Measurements from ENCODE around the gene UBE2D3.
"Not testable (repeated sequence)": the region's sequence is repeated elsewhere in the genome, so short reads cannot be mapped to it uniquely, and the experiment has no call there.

UBE2D3 gene

DNA sequence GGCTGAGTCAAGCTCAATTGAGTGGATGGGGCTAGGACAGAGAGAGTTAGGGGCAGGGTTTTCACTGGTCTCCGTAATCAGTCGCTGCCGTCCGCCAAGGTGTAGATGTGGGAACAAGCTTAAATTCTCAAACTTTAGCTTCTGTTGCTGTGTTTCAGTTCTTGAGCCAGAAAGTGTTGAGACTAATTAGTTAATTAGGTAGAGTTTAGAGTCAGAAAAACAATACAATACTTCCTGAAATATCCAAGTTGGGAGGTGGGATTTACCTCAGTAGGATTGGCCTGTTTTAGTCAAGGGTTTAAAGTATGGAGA is 1.1 kb upstream of the UBE2D3 start:
- no peak for DNase-seq

- DNase-seq: peak; percentile 95 to 97
Measured at GRCh38 chr4:102827674-102828496, 534 bp upstream of the UBE2D3 start.

DNA sequence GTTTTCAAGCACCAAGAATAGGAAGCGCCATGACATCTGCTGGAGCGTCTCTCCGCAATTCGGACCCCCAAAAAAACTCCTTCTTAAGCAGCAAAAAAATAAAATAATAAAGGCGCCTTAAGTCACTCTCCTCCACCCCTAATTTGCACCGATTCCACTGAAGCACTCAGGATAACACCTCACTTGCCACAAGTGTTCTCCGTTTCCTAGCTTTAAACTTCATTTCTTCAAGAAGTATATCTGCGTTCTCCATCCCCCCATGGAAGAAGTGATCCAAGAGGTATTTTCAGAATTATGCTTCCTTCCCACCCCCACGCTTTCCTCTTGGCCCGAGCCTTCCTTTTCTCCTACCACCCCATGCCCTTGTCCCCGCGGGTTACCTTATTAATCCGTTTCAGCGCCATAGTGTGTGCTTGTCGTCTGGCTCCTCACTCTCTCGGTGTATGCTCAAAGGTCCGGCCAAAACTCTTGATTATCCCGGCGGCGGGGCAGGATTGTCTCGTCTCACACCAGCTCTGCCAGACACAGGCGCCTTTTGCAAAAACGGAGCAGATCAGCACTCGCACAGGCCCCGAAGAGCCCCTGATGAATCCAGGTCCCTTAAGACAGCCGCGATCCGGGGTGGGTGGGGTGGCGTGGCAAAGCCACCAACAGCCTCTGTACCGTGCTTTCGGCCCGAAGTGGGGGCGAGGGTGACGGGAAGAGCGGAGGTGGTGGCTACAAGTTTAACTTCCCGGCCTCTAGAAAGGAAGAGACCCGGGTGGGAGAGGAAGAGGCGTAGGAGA is 1.1 kb downstream of the UBE2D3 start:
- no peak for DNase-seq

- DNase-seq: peak; percentile 14 to 41
Measured at GRCh38 chr4:102825261-102826091, 1.9 kb downstream of the UBE2D3 start.

- no peak for DNase-seq
Measured at GRCh38 chr4:102824398-102824797, 3.0 kb downstream of the UBE2D3 start.

- no peak for DNase-seq
Measured at GRCh38 chr4:102823897-102824296, 3.5 kb downstream of the UBE2D3 start.

DNA sequence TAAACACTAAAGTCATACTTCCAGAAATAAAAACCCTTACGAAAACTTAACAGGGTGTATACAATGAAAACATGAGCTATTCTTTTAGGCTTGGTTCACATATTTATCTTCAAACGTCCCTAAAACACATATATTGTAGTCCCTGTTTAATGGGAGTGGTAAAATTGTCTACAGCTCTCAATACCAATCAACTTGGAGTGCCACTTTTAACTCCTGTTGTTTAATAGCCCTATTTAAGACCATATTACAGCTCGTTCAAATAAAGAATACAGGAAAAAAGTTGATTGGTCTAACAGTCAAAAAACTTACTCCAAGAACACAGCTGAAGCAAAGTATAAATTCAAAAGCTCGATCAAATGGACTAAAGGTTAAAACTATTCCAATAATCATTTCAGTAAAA is 3.9 kb downstream of the UBE2D3 start:
- no peak for DNase-seq

DNA sequence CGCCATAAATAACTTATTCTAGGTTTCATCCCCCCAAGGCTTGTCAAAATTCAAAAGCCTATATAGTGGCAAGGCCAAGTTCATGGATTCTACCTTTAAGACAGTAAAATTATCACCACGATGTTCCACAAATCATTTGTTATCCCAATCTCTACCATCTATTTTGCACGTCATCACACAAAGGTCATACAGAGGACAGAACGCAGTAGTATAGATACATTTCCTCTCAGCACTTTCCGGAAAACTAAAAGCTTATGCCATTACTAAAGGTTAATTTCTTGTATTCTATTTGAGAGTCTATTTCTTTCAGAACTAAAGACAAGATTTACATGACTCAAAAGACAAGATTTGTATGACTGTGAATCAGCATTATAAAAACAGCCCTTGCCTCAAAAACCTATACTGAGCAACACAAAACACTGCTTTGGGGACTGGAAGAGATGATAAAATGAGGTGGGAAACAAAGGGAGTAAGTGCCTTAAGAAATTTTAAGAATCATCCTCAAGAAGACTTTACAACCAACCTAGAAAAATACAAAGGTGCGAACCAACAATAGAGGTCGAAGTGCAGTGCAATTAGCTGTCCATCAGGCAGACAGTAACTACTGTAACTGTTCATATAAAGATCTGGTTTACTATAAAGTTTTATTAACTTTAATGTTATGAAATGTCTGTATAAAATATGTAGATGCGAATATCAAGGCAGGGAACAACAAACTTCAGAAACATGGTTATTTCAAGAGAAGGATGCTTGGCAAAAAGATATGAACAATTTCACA is 7.6 kb downstream of the UBE2D3 start:
- DNase-seq: no peak

GRCh38 chr4:102819100-102819499 is 8.3 kb downstream of the UBE2D3 start:
- DNase-seq: not testable (repeated sequence)

DNA sequence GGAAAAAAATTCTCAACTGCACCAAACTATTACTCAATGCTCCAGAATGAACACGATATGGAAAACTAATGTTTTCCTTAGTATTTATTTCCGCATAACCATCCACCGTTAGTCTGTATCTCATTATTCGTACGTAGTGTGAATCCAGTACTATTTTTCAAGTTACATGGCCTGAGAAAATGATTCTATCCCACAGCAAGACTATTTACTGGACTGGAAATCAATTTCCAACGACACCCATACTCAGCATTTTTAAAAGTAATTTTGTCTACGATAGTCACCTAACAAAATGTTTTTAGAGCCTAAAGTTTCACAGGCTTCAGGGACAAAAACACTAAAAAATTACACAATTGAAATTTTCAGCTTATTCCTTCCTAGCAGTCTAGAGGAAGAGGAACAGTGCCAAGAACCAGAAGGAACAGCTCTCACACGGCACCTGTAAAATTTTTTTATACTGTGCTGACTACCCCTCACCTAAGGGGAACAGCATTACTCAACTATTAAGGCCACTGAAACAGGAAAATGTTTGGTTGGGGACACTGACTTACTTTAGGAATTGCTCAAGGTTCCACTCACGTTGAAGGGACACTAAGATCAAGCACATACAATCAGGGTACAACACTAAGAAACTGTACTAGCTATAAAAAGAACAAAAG is 9.6 kb downstream of the UBE2D3 start:
- DNase-seq: no peak

- DNase-seq: no peak
Measured at GRCh38 chr4:102817021-102817605, 10.2 kb downstream of the UBE2D3 start.

DNA sequence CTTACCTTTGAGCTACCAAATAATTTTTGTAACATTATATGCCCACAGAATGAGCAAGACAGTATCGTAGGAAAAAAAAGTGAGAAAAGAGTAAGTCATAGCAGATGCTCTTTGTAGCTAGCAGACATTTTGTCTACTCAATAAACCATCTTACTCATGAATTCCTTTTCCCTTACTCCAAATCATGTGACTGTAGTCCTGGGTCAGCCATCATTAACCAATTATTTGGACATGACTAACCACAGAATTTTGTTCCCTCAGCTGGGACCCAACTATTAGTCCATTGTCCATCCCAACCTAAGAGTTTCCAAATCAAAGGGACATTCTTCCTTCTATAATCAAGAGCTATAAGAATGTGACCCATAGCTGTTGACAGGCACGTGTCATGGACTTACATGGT is 11.4 kb downstream of the UBE2D3 start:
- DNase-seq: no peak

DNA sequence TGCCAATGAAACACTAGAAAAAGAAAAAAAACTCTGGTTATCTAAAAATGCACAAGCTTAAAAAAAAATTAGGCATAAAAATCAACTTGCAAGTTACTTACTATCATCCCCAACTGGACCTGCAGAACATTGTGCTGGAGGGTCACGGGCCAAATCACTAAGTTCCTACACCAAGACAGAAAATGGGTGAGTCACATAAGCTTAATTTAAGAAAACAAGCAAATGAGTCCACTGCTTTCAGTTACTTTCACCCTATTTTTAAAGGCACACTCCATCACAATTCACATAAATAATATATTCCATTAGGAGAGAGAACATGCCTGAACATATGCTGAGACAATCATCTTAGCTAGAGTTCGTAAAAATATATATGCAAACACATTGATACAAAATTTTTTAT is 17.7 kb downstream of the UBE2D3 start:
- DNase-seq: no peak

- DNase-seq: no peak
Measured at GRCh38 chr4:102809190-102809589, 18.2 kb downstream of the UBE2D3 start.

DNA sequence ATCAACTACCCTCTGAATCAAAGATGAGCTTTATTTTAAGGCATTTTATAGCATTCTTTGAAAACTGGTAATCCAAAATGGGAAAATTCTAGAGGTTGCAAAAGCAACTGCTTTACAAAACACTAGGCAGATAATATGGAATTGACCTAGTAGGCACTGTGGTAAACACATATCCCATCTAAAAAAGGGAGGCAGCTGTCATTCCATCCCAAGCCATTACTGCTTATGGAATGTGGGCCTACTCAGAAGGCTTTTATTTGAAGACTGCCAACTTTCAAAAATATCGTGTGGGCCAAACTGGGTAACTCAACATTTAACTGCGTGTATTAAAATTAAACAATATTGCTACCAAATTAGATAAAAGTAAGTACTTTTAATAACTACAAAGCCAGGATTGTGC is 19.3 kb downstream of the UBE2D3 start:
- DNase-seq: no peak

DNA sequence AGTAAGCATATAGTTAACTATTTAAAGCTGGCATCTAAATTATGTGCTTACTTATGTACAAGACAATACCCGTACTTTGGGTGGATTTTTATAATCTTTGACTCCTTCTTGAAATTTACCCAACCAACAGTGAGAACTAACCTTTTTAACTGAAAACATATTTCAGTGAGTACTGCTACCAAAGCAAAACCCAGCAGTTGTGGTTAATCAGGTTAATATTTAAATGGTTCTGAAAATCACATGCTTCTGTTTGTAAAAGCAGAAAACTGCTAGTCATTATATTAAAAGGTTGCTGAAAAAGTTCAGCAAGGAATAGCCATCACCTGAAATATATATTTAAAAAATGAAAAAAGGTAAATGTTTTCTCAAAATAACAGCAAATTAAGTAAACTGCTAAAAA is 20.0 kb downstream of the UBE2D3 start:
- no peak for DNase-seq

DNA sequence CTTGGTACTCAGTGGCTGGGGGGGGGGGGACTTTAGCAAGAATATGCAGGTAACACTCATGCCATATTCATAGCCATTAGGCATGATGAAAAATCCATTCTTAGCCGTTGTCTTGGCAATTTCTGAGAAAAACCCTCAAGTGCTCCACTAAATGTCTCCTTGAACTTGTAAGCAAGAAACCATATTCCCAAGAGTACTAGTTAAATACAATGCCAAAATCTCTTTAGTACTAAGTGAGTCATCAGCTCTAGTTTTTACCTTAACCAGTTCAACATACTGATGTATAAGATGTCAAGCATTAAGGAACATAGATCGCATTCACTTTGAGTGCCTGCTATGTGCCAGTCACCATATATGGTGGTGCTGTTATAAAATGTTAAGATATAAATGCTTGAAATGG is 27.5 kb downstream of the UBE2D3 start:
- DNase-seq: no peak

- no peak for DNase-seq
Measured at GRCh38 chr4:102794999-102795398, 32.4 kb downstream of the UBE2D3 start.

GRCh38 chr4:102792361-102792936 is 34.9 kb downstream of the UBE2D3 start:
- no peak for DNase-seq

DNA sequence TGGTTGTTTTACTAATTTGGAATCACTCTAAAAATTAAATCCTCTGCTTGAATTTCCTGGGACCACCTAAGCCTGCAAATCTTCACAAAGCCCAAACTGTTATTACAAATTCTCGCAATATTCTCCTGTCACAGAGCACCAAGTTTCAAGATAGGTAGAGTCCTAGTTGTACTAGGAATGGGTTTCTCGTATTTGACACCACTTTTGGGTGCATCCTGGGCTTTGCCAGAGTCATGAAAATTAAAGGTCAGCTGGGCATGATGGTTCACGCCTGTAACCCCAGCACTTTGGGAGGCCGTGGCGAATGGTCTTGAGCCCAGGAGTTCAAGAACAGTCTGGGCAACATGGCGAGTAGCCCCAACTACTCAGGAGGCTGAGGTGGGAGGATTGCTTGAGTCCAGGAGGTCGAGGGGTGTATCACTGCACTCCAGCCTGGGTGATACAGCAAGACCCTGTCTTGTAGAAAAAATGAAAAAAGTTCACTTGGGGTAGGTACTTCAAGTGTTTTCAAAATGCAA is 36.0 kb downstream of the UBE2D3 start:
- DNase-seq: no peak

- no peak for DNase-seq
Measured at GRCh38 chr4:102789317-102789717, 38.0 kb downstream of the UBE2D3 start.

Measured in NCI-H524 (cell line).